HG02840 (cell line): ENCODE results near the gene ZFP92.

Experiments
- ATAC-seq: cut with Tn5 transposase; IDR thresholded peaks from one replicate; pipeline ENCODE4 v1.9.1; 2021; ENCODE audit warnings: mild to moderate bottlenecking, moderate library complexity, moderate number of reproducible peaks; ENCODE audit not compliant: unreplicated experiment, low FRiP score

ZFP92 gene

GRCh38 chrX:153433781-153434285 lies 22.6 kb downstream of the ZFP92 start:
- ATAC-seq: no peak

- no peak for ATAC-seq
Observed at GRCh38 chrX:153434801-153435200, 23.5 kb downstream of the ZFP92 start.

GRCh38 chrX:153435845-153436244 lies 24.6 kb downstream of the ZFP92 start:
- ATAC-seq: no peak

- ATAC-seq: no peak
Observed at GRCh38 chrX:153438532-153438931, 27.3 kb downstream of the ZFP92 start.

- no peak for ATAC-seq
Observed at GRCh38 chrX:153439977-153440376, 28.7 kb downstream of the ZFP92 start.

- ATAC-seq: no peak
Observed at GRCh38 chrX:153440556-153441135, 29.4 kb downstream of the ZFP92 start.

GRCh38 chrX:153441296-153441695 lies 30.0 kb downstream of the ZFP92 start:
- no peak for ATAC-seq

- ATAC-seq: no peak
Observed at GRCh38 chrX:153441981-153442380, 30.7 kb downstream of the ZFP92 start.

- ATAC-seq: no peak
Observed at GRCh38 chrX:153442463-153442862, 31.2 kb downstream of the ZFP92 start.

- no peak for ATAC-seq
Observed at GRCh38 chrX:153443476-153444332, 32.4 kb downstream of the ZFP92 start.

- no peak for ATAC-seq
Observed at GRCh38 chrX:153444333-153445011, 33.2 kb downstream of the ZFP92 start.

GRCh38 chrX:153445106-153445855 lies 34.0 kb downstream of the ZFP92 start:
- no peak for ATAC-seq

GRCh38 chrX:153445856-153446635 lies 34.8 kb downstream of the ZFP92 start, which contains the start of gene TREX2:
TREX2 (minus strand) TSS chrX:153446056; CDS start chrX:153445430, 626 bp downstream.
- ATAC-seq: no peak

- no peak for ATAC-seq
Observed at GRCh38 chrX:153446636-153446936, 35.3 kb downstream of the ZFP92 start.

GRCh38 chrX:153446950-153447580 lies 35.8 kb downstream of the ZFP92 start:
- ATAC-seq: no peak

- no peak for ATAC-seq
Observed at GRCh38 chrX:153447581-153447960, 36.3 kb downstream of the ZFP92 start.

GRCh38 chrX:153448556-153449367 lies 37.5 kb downstream of the ZFP92 start:
- no peak for ATAC-seq

GRCh38 chrX:153449368-153450113 lies 38.3 kb downstream of the ZFP92 start:
- ATAC-seq: no peak
